ENCODE data around the gene KHDC1.
"Not testable (repeated sequence)": the region's sequence is repeated elsewhere in the genome, so short reads cannot be mapped to it uniquely, and the experiment has no call there.

Gene KHDC1

DNA sequence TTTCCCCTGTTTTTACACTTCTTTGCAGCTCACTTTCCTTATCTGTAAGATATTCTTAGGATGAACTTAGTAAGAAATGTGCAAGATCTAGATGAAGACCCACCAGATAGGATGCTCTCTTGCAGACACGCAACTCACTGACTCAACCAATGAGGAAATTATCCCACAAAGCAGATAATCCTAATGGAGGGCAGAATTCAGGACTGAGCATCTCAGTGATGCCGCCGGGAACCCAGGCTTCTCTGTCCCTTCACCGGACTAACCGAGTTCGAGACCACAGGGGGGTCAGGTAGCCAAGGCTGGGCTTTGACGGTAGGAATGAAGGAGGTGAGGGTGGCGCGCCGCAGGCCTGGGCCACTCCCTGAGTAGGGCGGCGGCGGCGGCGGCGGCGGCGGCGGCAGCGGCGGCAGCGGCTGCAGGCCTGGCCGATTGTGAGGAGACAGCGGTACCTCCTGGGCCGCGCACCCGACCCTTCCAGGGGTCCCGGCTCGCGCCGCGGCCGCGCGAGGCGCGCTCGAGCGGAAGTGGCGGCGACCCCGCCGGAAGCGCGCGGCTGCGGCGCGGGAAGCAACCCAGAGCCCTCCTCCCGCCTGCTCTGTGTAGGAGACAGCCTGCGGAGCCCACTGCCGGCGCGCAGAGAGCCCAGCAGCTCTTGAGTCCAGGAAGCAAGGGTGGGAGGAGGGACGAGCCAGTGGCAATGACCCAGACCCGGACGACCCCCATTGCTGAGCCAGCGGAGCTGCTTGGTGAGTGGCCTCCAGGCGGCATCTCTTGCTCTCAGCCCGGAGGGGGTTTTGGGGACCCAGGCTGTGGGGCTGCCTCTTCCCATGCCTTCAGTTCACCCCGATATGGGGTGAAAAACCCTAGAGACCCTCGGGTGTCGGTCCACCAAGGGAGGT is at the start of gene KHDC1:
Gene KHDC1, minus strand, starts transcription at position 526 of the 899 bp plus-strand sequence. CDS start 20,679 bp downstream, outside the sequence.
- DNase-seq (ENCODE audit: low spot score): no peak

GRCh38 chr6:73310503-73310845 is 47.5 kb upstream of the KHDC1 start:
- DNase-seq (ENCODE audit: low spot score): not testable (repeated sequence)

- no peak for DNase-seq (ENCODE audit: low spot score)
Measured at GRCh38 chr6:73309785-73310502, 46.9 kb upstream of the KHDC1 start.

GRCh38 chr6:73309535-73309784 is 46.5 kb upstream of the KHDC1 start:
- no peak for DNase-seq (ENCODE audit: low spot score)

DNA sequence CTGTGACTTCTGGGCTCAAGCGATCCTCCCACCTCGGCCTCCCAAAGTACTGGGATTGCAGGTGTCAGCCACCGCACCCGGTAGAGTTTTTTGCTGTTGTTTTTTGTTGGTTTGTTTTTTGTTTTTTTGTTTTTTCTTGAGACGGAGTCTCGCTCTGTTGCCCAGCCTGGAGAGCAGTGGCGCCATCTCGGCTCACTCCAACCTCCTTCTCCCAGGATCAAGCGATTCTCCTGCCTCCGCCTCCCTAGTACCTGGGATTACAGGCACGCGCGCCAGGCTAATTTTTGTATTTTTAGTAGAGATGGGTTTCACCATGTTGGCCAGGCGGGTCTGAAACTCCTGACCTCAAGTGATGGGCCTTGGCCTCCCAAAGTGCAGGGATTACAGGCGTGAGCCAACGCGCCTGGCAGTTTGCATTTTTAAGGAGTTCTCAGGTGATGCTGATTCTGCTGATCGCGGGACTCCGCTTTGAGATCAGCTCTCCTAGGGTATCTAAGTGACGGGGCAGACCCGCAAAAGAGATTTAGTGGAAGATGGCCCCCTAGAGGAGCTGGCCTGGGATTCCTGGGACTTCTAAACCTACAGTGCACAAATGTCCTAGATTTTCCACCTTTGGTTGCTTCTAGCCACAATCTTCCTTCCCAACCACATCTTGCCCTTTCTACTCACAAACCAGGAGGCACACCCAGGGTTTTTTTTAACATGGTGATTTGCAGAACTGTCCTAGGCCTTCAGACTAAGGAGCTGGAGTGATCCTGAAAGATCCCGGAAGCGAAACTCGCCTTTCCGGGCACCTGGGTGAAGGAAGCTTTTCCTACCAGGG is 45.9 kb upstream of the KHDC1 start:
- DNase-seq (ENCODE audit: low spot score): no peak

- DNase-seq (ENCODE audit: low spot score): not testable (repeated sequence)
Measured at GRCh38 chr6:73303773-73304172, 40.8 kb upstream of the KHDC1 start.

DNA sequence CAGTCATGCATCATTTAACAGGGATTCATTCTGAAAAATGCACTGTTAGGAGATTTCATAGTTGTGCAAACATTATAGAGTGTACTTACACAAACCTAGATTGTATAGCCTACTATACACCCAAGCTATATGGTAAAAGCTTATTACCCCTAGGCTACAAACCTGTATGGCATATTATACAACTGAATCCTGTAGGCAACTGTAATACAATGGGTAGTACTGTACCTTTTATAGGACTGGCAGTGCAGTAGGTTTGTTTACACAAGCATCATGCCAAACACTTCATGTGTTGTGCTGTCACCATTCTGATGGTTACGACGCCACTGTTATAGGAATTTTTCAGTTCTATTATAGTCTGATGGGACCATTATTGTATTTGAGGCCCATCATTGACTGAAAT is 39.3 kb upstream of the KHDC1 start:
- DNase-seq (ENCODE audit: low spot score): no peak

DNA sequence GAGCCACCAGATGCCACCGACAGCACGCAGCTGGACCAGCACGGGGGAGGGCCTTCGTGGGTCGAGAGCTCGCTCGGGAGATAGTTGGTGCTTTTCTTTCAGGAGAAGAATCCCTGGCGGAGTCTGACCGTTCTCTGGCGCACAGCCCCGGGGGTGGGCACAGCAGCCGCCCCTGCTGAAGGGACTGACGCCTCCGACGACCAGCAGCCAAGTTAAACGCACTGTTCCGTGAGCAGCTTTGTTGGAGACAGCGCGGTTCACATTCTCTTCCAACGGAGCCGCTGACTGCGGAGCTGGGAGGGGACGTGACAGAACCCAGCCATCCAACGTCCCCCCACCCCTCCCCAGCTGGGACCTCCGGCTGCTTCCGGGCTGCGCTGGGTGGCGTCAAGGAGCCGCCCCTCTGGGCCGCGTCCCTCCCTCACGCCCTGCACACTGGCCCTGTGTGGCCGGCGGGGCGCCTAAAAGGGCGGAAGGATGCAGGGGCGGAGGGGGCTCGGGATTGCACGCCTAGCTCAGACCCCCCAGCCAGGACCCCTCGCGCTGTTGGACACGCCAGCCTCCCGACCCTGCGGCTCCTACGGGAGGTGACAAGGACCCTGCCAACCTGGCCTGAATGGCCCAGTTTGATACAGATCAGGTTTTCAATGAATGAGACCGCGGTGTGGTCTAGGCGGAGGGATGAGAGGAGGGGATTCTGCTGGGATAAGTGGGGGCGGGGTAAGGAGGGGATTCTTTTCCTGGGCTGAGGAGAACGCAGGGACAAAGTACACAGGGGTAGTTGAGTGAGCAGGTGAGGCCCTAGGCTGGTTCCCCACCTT is 36.4 kb upstream of the KHDC1 start:
- no peak for DNase-seq (ENCODE audit: low spot score)

DNA sequence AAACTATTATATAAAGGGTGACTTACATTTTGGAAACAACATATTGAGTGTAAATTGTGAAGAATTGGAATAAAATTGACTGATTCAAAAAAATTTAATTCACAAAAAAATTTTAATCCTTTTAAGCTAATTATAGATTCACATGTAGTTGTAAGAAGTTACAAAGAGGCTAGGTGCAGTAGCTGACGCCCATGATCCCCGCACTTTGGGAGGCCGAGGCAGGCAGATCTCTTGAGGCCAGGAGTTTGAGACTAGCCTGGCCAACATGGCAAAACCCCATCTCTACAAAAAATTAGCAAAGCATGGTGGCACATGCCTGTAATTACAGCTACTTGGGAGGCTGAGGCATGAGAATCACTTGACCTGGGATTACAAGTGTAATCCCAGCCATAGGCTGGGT is 30.3 kb upstream of the KHDC1 start:
- no peak for DNase-seq (ENCODE audit: low spot score)

DNA sequence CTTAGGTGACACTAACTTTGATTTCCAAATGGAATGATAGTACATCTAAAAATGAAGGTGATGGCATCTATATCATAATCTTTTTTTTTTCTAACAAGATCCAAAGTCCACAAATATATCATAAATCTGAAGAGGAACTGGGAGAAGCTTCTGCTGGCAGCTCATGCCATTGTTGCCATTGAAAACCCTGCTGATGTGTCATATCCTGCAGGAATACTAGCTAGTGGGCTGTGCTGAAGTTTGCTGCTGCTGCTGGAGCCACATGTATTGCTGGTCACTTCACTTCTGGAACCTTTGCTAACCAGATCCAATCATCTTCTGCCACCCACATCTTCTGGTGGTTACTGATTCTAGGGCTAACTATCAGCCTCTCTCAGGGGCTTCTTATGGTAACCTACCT is 27.4 kb upstream of the KHDC1 start:
- no peak for DNase-seq (ENCODE audit: low spot score)

- DNase-seq (ENCODE audit: low spot score): no peak
Measured at GRCh38 chr6:73286752-73287151, 23.8 kb upstream of the KHDC1 start.

DNA sequence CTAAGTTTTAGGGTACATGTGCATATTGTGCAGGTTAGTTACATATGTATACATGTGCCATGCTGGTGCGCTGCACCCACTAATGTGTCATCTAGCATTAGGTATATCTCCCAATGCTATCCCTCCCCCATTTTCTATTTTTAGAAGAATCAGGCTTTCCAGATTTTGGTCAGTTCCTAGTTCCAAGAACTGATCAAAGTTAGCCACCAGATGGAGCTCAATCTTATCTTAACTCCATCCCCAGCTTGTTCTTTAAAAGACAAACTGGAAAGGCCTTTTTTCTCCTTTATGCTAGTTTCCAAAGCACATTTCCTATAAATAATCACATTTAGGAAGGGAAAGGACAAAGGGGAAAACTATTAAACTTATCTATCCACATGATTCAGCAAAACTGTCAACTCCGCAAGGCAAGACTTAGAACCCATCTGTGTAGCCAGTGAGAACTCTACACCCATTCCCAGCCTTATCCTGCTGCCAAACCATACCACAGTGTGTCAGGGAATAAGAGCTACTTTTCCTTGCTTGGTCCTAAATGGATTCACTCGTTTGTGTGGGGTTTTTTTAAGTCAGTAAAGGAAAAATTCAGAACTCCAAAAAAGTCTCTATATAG is 22.8 kb upstream of the KHDC1 start:
- no peak for DNase-seq (ENCODE audit: low spot score)

DNA sequence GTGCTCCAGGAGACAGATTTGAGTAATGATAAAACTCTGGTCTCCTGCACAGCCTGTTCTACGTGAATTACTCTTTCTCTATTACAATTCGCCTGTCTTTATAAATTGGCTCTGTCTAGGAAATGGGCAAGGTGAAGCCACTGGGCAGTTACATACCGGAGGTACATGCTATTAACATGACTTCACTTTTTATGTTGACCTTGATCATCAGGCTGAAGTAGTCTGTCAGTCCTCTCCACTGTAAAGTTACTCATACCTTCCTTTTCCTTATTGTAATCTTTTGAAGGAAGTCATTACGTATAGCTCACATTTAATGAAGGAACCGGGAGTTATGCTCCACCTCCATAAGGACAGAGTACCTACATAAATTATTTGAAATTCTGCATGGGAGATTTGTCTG is 19.9 kb upstream of the KHDC1 start:
- no peak for DNase-seq (ENCODE audit: low spot score)

DNA sequence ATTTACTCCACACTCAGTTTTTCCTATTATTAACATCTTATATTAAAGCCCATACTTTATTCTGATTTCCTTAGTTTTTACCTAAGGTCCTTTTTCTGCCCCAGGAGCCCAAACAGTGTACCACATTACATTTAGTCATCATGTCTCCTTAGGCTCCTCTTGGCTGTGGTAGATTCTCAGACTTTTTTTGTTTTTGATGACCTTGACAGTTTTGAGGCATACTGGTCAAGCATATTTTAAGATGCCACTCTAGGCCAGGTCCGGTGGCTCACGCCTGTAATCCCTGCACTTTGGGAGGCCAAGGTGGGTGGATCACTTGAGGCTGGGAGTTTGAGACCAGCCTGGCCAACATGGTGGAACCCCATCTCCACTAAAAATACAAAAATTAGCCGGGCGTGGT is 18.7 kb upstream of the KHDC1 start:
- DNase-seq (ENCODE audit: low spot score): not testable (repeated sequence)

DNA sequence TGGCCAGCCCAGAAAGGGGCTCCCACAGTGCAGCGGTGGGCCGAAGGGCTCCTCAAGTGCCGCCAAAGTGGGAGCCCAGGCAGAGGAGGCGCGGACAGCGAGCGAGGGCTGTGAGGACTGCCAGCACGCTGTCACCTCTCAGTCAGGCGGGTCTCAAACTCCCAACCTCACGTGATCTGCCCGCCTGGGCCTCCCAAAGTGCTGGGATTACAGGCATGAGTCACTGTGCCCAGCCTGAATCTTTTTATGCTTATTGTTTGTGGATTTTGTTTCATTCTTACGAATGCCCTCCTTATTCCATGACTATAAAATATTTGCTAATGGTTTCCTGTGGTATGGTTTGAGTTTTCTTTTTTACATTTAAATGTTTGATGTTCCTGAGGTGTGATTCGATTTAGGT is 6.3 kb upstream of the KHDC1 start:
- DNase-seq (ENCODE audit: low spot score): not testable (repeated sequence)

DNA sequence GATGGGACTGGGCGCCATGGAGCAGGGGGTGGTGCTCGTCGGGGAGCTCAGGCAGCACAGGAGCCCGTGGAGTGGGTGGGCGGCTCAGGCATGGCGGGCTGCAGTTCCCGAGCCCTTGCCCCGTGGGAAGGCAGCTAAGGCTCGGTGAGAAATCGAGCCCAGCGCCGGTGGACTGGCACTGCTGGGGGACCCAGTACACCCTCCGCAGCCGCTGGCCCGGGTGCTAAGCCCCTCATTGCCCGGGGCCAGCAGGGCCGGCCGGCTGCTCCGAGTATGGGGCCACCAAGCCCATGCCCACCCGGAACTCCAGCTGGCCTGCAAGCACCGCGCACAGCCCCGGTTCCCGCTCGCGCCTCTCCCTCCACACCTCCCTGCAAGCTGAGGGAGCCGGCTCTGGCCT is 5.9 kb upstream of the KHDC1 start:
- not testable (repeated sequence) for DNase-seq (ENCODE audit: low spot score)

DNA sequence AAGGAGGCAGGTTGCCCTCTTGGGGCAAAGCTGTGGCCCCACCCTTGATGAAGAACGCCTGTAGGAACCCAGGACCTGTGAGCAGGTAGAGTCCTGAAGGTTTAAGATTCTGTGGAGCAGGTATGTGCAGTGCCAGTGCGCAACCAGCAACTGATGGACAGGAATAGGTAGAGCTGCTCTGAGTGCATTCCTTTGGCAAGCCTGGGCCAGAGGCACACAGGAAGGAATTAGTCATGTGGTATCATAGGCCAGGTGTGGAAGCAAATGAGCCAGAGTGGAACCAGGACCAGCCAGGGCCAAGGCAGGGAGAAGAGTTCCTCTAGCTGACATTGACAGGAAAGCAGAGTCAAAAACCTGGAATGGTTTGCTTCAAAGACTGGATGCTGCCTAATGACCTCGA is 1.4 kb upstream of the KHDC1 start:
- DNase-seq (ENCODE audit: low spot score): no peak

- DNase-seq (ENCODE audit: low spot score): no peak
Measured at GRCh38 chr6:73263570-73263909, 544 bp upstream of the KHDC1 start.

- DNase-seq (ENCODE audit: low spot score): no peak
Measured at GRCh38 chr6:73258721-73259120, 4.3 kb downstream of the KHDC1 start.

DNA sequence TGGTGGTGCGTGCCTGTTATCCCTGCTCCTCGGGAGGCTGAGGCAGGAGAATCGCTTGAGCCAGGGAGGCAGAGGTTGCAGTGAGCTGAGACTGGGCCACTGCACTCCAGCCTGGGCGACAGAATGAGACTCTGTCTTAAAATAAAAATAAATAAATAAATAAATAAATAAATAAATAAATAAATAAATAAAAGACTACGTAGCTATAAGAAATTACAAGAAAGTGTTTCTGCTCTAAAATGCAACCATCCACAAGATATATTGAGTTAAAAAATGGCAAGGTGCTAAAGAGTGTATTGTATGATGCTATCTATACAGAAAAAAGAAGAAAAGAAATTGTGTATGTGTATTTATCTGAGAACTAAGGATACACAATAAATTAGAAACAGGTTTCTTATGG is 8.7 kb downstream of the KHDC1 start:
- DNase-seq (ENCODE audit: low spot score): not testable (repeated sequence)

GRCh38 chr6:73252703-73253102 is 10.3 kb downstream of the KHDC1 start:
- DNase-seq (ENCODE audit: low spot score): no peak

DNA sequence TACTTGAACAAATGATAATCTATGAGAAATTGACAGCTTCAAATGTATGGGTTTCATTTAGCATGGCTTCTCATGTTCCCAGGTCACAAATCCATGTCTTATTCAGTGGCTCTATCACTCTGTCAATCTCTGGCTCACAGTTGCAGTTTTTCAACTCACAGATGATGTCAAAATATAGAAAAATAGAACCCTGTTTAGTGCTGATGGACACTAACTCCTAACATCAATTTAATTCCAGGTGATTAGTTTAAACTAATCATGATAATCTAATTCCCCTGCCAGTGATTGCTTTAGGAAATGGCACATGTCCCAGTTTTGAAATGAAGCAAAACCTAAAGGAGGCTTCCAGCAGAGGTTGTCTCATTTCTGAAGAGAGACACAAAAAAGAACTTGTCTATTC is 13.0 kb downstream of the KHDC1 start:
- DNase-seq (ENCODE audit: low spot score): no peak

Data from hematopoietic multipotent progenitor cell treated with erythropoietin and hydrocortisone succinate and interleukin-3 and kit ligand, for 15 days (in vitro differentiated cells).